ENCODE measurements around the gene KMT2A.
A peak's percentile ranks its signal among the peaks of the same experiment; 100 is the strongest.

The KMT2A gene

GRCh38 chr11:118437208-118438125, 1.2 kb downstream of the KMT2A start:
- no peak for TF ChIP-seq CTCF (IDR thresholded peaks at IDR 0.05; ENCODE audit: low read depth, low read length)
- H3K9me3 ChIP-seq (ENCODE audit: severe bottlenecking), result no peaks in the 10 kb centered on the region
- peaks cover 34% of the 10 kb centered on the region for H3K36me3 ChIP-seq
- no peaks in the 10 kb centered on the region for H3K27me3 ChIP-seq (ENCODE audit: insufficient read depth, low read depth, severe bottlenecking)
- H3K27ac ChIP-seq, result peak overlapping the region; percentile 93
- DNase-seq, result peak; percentile 78
- peak overlapping the region; percentile 95 for H3K4me3 ChIP-seq (ENCODE audit: low read depth, low read length)

- peak; percentile 34 for DNase-seq
- peak overlapping the region; percentile 93 for H3K27ac ChIP-seq
- H3K27me3 ChIP-seq (ENCODE audit: insufficient read depth, low read depth, severe bottlenecking), result no peaks in the 10 kb centered on the region
- no peaks in the 10 kb centered on the region for H3K9me3 ChIP-seq (ENCODE audit: severe bottlenecking)
- peak overlapping the region; percentile 95 for H3K4me3 ChIP-seq (ENCODE audit: low read depth, low read length)
- peaks cover 34% of the 10 kb centered on the region for H3K36me3 ChIP-seq
- no peak for TF ChIP-seq CTCF (IDR thresholded peaks at IDR 0.05; ENCODE audit: low read depth, low read length)
These were observed 2.1 kb downstream of the KMT2A start for GRCh38 chr11:118438314-118438931.

GRCh38 chr11:118439646-118440045, 3.4 kb downstream of the KMT2A start:
- DNase-seq, result no peak
- no peak overlapping the region for H3K27ac ChIP-seq
- H3K4me3 ChIP-seq (ENCODE audit: low read depth, low read length), result no peak overlapping the region
- no peaks in the 10 kb centered on the region for H3K9me3 ChIP-seq (ENCODE audit: severe bottlenecking)
- H3K36me3 ChIP-seq, result peaks cover 40% of the 10 kb centered on the region
- H3K27me3 ChIP-seq (ENCODE audit: insufficient read depth, low read depth, severe bottlenecking), result no peaks in the 10 kb centered on the region
- no peak for TF ChIP-seq CTCF (IDR thresholded peaks at IDR 0.05; ENCODE audit: low read depth, low read length)

- Histone ChIP-seq H3K4me3 (ENCODE audit: low read depth, low read length) (no peak overlapping the region), H3K27me3 (ENCODE audit: insufficient read depth, low read depth, severe bottlenecking) (no peaks in the 10 kb centered on the region), H3K27ac (no peak overlapping the region), H3K9me3 (ENCODE audit: severe bottlenecking) (no peaks in the 10 kb centered on the region), H3K36me3 (peaks cover 60% of the 10 kb centered on the region)
- no peak for TF ChIP-seq CTCF (IDR thresholded peaks at IDR 0.05; ENCODE audit: low read depth, low read length)
- no peak for DNase-seq
These were observed 5.5 kb downstream of the KMT2A start for GRCh38 chr11:118441770-118442275.

GRCh38 chr11:118442301-118442700, 6.0 kb downstream of the KMT2A start:
- Histone ChIP-seq H3K27ac (no peak overlapping the region), H3K27me3 (ENCODE audit: insufficient read depth, low read depth, severe bottlenecking) (no peaks in the 10 kb centered on the region), H3K36me3 (peaks cover 62% of the 10 kb centered on the region), H3K4me3 (ENCODE audit: low read depth, low read length) (no peak overlapping the region), H3K9me3 (ENCODE audit: severe bottlenecking) (no peaks in the 10 kb centered on the region)
- DNase-seq, result no peak
- no peak for TF ChIP-seq CTCF (IDR thresholded peaks at IDR 0.05; ENCODE audit: low read depth, low read length)

Data from WERI-Rb-1 (cell line).